Muscle layer of duodenum (tissue), 2 donors: ENCODE data around the gene CHSY1.

Experiments used
- H3K27ac ChIP-seq: one replicate; pipeline ENCODE4 v1.7.0; 2013; ENCODE audit warnings: mild to moderate bottlenecking, low read length
- H3K27me3 ChIP-seq: one replicate; pipeline ENCODE4 v1.7.0; 2013; ENCODE audit warnings: low read depth, mild to moderate bottlenecking, control low read depth, low read length
- H3K36me3 ChIP-seq, 2 donors: one replicate each; pipeline ENCODE4 v1.7.0; 2013; ENCODE audit warnings: low read length in 2 of 2, control low read depth in 1 of 2, mild to moderate bottlenecking in 1 of 2; ENCODE audit not compliant: insufficient read depth in 2 of 2, control insufficient read depth in 1 of 2
- H3K4me1 ChIP-seq, 2 donors: one replicate each; pipeline ENCODE4 v1.7.0; 2013; ENCODE audit warnings: low read length in 2 of 2, mild to moderate bottlenecking in 2 of 2, control low read depth in 1 of 2, moderate library complexity in 1 of 2; ENCODE audit not compliant: insufficient read depth in 2 of 2, control insufficient read depth in 1 of 2
- H3K4me3 ChIP-seq, 2 donors: one replicate each; pipeline ENCODE4 v1.7.0; 2013; ENCODE audit warnings: low read length in 2 of 2, low read depth in 1 of 2, mild to moderate bottlenecking in 1 of 2
- H3K9me3 ChIP-seq, 2 donors: one replicate each; pipeline ENCODE4 v1.7.0; 2013; ENCODE audit warnings: low read length in 2 of 2, control low read depth in 1 of 2, mild to moderate bottlenecking in 1 of 2; ENCODE audit not compliant: control insufficient read depth in 1 of 2
- donor health status: healthy.

CHSY1 gene

DNA sequence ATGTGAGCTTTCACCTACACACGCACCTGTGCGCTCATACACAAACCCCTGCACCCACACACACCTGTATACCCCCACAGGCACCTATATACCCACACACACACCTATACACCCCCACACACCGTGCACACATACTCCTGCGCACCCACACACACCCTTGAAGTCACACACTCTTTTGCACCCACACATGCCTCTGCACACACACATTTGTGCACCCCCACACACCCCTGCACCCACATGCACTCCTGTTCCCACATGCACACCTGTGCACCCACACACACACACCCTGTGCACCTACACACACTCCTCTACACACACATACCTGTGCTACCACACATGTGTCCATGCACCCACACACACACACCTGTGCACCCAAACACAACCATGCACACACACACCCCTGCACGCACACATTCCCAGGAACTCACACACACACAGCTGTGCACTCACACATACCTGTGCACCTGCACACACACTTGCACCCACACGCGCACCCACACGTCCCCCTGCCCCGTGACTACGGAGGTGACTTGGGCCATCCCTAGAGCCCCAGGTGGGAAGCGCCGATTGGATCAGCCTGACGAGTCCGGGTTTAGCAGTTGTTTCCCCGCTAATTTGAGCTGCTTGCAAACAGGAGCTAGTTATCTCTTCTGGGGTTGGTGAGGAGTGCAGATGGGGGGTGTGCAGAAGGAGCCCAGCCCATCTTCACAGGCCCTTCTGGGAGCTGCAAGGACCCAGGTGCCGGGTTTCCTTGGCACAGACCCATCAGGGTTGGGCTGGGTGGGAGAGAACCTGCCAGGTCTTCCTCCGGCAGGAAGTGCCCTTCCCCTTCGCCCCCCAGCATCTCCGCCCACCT is 97.8 kb downstream of the CHSY1 start:
- no peak overlapping the region for H3K4me3 ChIP-seq
- H3K36me3 ChIP-seq = no peaks in the 10 kb centered on the region
- H3K27me3 ChIP-seq = no peaks in the 10 kb centered on the region
- H3K9me3 ChIP-seq = no peaks in the 10 kb centered on the region
- no peak overlapping the region for H3K27ac ChIP-seq
- no peaks in the 10 kb centered on the region for H3K4me1 ChIP-seq

- Histone ChIP-seq H3K36me3 (no peaks in the 10 kb centered on the region), H3K9me3 (no peaks in the 10 kb centered on the region), H3K27me3 (no peaks in the 10 kb centered on the region), H3K27ac (no peak overlapping the region), H3K4me3 (no peak overlapping the region), H3K4me1 (no peaks in the 10 kb centered on the region)
These were observed 98.9 kb downstream of the CHSY1 start for GRCh38 chr15:101152914-101153313.

DNA sequence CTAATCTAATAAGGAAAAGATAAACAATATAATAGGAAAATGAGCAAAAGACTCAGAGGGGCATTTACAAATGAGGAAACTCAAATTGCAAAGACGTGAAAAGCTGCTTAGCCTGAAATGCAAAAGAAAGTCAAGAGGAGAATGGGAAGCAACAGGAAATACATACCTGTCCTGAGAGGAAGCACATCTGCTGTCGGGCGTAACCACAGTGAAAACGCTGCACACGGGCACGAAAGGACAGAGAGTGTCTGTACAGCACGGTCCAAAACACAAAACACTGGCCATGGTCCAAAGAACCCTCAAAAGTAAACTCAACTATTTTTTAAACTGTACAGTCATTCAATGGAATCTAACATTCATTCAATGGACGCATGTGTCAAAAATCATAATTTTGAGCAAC is 100.6 kb downstream of the CHSY1 start:
- H3K9me3 ChIP-seq = no peaks in the 10 kb centered on the region
- no peaks in the 10 kb centered on the region for H3K27me3 ChIP-seq
- H3K4me1 ChIP-seq = no peaks in the 10 kb centered on the region
- no peaks in the 10 kb centered on the region for H3K36me3 ChIP-seq
- H3K4me3 ChIP-seq = no peak overlapping the region
- H3K27ac ChIP-seq = no peak overlapping the region

DNA sequence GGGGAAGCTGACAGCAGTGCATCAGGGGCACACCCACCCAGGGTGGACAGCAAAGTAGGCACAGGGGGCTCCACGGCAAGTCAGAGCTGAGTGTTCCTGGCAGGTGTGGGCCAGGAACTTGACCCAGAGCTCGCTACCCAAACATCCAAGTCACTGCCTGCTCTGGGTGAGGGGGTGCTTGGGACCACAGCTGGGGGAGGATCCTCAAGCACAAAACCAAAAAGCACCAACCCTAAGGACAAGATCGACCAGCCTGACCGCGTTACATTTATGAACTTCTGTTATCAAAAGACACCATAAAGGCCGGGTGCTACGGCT is 101.2 kb downstream of the CHSY1 start:
- Histone ChIP-seq H3K4me3 (no peak overlapping the region), H3K9me3 (no peaks in the 10 kb centered on the region), H3K36me3 (no peaks in the 10 kb centered on the region), H3K27me3 (no peaks in the 10 kb centered on the region), H3K4me1 (no peaks in the 10 kb centered on the region), H3K27ac (no peak overlapping the region)

DNA sequence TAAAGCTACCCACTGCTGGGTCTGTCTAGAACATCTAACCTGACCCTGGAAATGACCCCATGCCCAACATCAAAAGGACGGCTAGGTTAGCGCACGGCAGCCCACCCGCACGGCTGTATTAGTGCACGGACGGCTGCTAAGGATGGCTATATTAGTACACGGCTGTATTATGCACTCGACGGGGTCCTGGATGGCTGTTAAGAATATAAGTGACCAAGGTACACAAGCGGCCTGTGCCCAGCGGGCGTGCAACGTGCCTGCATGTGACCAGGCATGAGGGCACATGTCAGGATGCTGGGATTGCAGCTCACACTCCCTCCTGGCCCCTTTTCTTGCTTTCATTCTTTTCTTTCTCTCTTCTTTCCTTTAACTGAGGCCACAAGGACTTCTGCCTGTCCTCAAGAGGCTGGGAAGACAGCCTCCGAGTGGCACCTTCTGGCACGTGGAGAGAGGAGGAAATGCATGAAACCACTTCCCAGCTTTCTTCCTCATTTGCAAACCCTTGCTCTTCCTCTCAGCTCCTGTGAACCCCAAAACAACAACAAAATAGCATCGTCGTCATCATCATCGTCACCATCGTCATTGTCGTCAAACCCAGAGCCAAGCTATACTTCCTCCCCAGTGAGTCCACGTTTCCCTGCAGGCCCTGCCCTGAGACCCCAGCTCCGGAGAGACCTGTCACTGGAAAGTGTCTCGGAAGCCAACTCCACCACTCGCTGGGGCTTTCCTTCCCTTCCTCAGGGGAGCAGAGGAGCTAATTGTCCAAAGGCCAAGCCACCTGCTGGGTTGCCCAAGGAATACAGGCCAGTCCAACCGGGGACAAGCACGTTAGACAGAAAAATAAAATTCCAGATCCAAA is 101.8 kb downstream of the CHSY1 start:
- Histone ChIP-seq H3K36me3 (no peaks in the 10 kb centered on the region), H3K27me3 (no peaks in the 10 kb centered on the region), H3K4me1 (no peaks in the 10 kb centered on the region), H3K9me3 (no peaks in the 10 kb centered on the region), H3K4me3 (no peak overlapping the region), H3K27ac (no peak overlapping the region)

DNA sequence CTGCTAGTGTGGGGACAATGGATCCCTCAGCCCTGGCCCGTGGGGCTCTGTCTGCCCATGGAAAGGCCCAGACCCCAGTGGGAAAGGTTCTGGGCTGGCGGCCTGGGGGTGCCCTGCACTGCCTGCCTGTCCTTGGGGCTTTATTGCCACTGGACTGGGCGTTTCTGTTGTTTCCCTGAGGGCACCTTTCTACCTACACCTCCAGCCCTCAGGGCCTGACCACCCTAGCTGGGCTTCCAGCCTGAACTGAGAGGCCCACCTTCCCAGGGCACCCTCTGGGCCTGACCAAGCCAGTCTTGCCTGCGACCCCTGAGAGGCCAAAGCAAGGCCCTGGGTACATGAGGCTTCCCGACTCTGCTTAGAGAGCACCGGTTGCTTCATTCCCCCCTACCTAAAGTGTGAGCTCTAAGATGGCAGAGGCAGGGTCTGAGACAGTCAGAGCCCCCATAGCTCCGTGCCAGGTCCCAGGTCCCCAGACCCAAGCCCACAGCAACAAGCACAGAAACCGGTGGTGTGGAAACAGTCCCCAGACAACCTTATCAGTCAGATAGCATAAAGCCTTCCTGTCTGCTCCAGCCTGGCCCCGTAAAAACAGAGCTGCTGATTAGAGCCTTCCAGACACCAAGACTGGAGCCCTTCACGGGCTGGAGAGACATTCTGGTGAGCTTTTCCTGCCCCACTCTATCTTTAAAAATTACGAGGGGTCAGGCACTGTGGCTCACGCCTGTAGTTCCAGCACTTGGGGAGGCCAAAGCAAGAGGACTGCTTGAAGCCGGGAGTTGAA is 102.8 kb downstream of the CHSY1 start:
- no peaks in the 10 kb centered on the region for H3K4me1 ChIP-seq
- no peak overlapping the region for H3K4me3 ChIP-seq
- no peaks in the 10 kb centered on the region for H3K27me3 ChIP-seq
- no peaks in the 10 kb centered on the region for H3K36me3 ChIP-seq
- H3K9me3 ChIP-seq = no peaks in the 10 kb centered on the region
- no peak overlapping the region for H3K27ac ChIP-seq

- Histone ChIP-seq H3K9me3 (no peaks in the 10 kb centered on the region), H3K36me3 (no peaks in the 10 kb centered on the region), H3K4me3 (no peak overlapping the region), H3K4me1 (no peaks in the 10 kb centered on the region), H3K27ac (no peak overlapping the region), H3K27me3 (no peaks in the 10 kb centered on the region)
These were observed 103.5 kb downstream of the CHSY1 start for GRCh38 chr15:101148166-101148880.

GRCh38 chr15:101147181-101147580 is 104.7 kb downstream of the CHSY1 start:
- Histone ChIP-seq H3K4me3 (no peak overlapping the region), H3K9me3 (no peaks in the 10 kb centered on the region), H3K36me3 (no peaks in the 10 kb centered on the region), H3K4me1 (no peaks in the 10 kb centered on the region), H3K27ac (no peak overlapping the region), H3K27me3 (no peaks in the 10 kb centered on the region)

DNA sequence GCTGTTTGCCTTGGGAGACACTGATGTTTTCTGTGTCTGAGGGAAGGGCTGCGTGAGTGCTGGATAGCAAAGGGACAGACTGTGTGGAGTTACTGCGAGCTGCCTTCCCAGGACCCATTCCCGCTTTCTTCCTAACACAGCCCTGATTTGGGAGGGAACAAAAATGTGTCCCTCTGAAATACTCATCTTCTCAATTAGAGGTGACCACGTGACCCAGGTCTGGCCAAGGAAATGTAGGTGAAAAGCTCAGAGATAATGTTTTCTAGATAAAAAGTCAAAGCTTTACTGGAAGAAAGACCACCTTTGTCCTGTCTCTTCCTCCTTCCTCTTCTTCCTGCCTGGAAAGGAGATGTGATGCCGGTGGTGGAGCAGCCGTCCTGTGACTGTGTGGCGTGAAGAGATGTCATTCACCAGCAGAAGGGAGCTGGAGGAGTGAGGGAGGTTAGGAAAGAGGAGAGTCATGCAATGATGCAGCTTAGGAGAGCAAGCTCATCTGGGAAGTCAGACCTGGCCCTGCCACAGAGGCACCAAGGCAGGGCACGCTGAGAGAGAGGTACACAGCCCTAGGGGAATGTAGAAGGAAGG is 105.6 kb downstream of the CHSY1 start:
- no peak overlapping the region for H3K4me3 ChIP-seq
- H3K27ac ChIP-seq = no peak overlapping the region
- H3K9me3 ChIP-seq = no peaks in the 10 kb centered on the region
- no peaks in the 10 kb centered on the region for H3K27me3 ChIP-seq
- no peaks in the 10 kb centered on the region for H3K36me3 ChIP-seq
- no peaks in the 10 kb centered on the region for H3K4me1 ChIP-seq

- Histone ChIP-seq H3K4me1 (no peaks in the 10 kb centered on the region), H3K4me3 (no peak overlapping the region), H3K9me3 (no peaks in the 10 kb centered on the region), H3K36me3 (no peaks in the 10 kb centered on the region), H3K27me3 (no peaks in the 10 kb centered on the region), H3K27ac (no peak overlapping the region)
These were observed 106.5 kb downstream of the CHSY1 start for GRCh38 chr15:101145362-101145761.
